SH-SY5Y (cell line): ENCODE data around the gene SEMA3C.

Source experiments
- GATA2 ChIP-seq: IDR thresholded peaks from 2 replicates; pipeline ENCODE4 v1.6.1; 2011; ENCODE audit warnings: mild to moderate bottlenecking, low read depth, low read length
- GATA3 ChIP-seq: IDR thresholded peaks from 2 replicates; pipeline ENCODE4 v1.6.1; 2011; ENCODE audit warnings: low read depth, mild to moderate bottlenecking, low read length, moderate library complexity

GRCh38 chr7:80823057-80823456 lies 95.8 kb downstream of the SEMA3C start:
- TF ChIP-seq GATA2 (no peak), GATA3 (no peak)
